Prostate gland (tissue), 2 donors: ENCODE measurements around the gene GALNS. TPM values are rescaled to one million over a fixed set of nuclear protein-coding genes. Genes with fewer than 3 reads are reported as not detected.

Experiments
- DNase-seq: peaks from one replicate; pipeline ENCODE4 v3.0.0-alpha.2; 2019; ENCODE audit warnings: low spot score
- H3K27ac ChIP-seq, 2 donors: fragments of 200-600 bp; sonication (generic); 2 replicates each; pipeline ENCODE4 v1.5.1; 2017 to 2019
- H3K27me3 ChIP-seq: fragments of 200-600 bp; sonication (generic); replicated peaks from 2 replicates; pipeline ENCODE4 v1.5.1; 2019; ENCODE audit not compliant: insufficient read depth
- H3K36me3 ChIP-seq, 2 donors: fragments of 200-600 bp; sonication (generic); 1 replicate in 1 of 2; 2 replicates in 1 of 2; pipeline versions ENCODE4 v1.5.1 to v1.8.1; 2017 to 2019
- H3K4me1 ChIP-seq: fragments of 200-600 bp; sonication (generic); replicated peaks from 2 replicates; pipeline ENCODE4 v1.5.1; 2019
- H3K4me3 ChIP-seq, 2 donors: fragments of 200-600 bp; sonication (generic); 2 replicates each; pipeline ENCODE4 v1.5.1; 2017 to 2019
- H3K9me3 ChIP-seq: fragments of 200-600 bp; sonication (generic); 2 replicates; pipeline ENCODE4 v1.5.1; 2017
- POLR2A ChIP-seq: fragments of 450-650 bp; IDR thresholded peaks from one replicate; pipeline ENCODE4 v1.6.1; 2016; ENCODE audit warnings: antibody characterized with exemption, mild to moderate bottlenecking
- POLR2AphosphoS5 ChIP-seq: sonication (generic); formaldehyde crosslinking; IDR thresholded peaks from one replicate; pipeline ENCODE4 v1.6.1; 2017; ENCODE audit warnings: antibody characterized with exemption
- WGBS: methylation state at CpG from one replicate; pipeline ENCODE4 v1.1.5; 2018; 5-methylcytosine and 5-hydroxymethylcytosine counted together
- intact Hi-C: fragments of 100-400 bp; cut with DNase I; formaldehyde crosslinking; loops from one replicate; pipeline ENCODE4 v1.14.2; 2022
- total RNA-seq, 2 donors: library from RNA; depleted of rRNA; stranded (reverse); fragments of >200 nt; gene quantifications; one replicate each; pipeline ENCODE4 v1.1.0, GENCODE V29; 2016
- TF ChIP-seq, protein P1 (sequence below), 4 experiments: fragments of 200-600 bp in 2 of 4; fragments of 450-650 bp in 2 of 4; sonication (generic) in 2 of 4; IDR thresholded peaks; 1 replicate in 3 of 4; 2 replicates in 1 of 4; pipeline ENCODE4 v1.5.1; 2016 to 2019; ENCODE audit warnings: antibody characterized with exemption in 4 of 4, mild to moderate bottlenecking in 2 of 4, moderate library complexity in 2 of 4

Gene GALNS
- total RNA-seq, 2 donors from 2014 or later, result 20.4 to 75.1 TPM

DNA sequence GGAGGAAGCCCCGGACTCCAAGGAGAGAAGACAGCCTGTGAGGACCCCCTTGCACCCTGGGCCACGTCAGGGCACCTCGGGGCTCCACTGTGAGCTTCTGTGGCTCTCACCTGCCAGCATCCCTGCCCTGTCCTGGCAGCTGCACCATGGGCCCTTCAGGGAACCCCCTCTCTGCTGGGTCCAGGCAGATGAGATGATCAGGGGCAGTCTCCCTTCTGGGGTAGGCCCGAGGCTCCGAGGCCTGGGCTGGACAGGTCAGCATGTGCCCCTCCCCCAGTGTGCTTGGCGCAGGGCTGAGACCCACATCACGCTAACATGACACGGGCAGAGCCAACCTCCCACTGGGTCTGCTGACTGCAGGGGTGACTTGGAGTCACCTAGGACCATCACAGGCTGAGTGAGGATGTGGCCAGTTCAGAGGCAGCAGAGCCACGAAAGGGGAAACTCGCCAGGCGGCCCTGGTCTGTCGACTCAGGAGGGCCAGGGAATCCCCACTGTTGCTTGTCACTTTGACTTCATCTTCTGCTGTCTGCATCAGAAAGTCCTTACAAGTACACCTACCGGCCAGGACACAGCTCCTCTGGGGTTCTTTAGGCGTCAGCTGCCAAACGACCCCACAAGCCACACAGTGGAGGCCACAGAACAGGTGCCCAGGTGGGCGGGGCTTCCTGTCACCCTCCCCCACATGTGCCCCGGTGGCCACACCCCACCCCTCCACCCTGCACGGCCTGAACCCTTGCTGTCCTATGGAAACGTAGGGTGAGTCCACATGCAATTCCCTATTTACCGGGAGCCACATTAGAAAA lies 2.2 kb downstream of the GALNS start:
- H3K4me1 ChIP-seq, result peaks cover 3% of the 10 kb centered on the region

DNA sequence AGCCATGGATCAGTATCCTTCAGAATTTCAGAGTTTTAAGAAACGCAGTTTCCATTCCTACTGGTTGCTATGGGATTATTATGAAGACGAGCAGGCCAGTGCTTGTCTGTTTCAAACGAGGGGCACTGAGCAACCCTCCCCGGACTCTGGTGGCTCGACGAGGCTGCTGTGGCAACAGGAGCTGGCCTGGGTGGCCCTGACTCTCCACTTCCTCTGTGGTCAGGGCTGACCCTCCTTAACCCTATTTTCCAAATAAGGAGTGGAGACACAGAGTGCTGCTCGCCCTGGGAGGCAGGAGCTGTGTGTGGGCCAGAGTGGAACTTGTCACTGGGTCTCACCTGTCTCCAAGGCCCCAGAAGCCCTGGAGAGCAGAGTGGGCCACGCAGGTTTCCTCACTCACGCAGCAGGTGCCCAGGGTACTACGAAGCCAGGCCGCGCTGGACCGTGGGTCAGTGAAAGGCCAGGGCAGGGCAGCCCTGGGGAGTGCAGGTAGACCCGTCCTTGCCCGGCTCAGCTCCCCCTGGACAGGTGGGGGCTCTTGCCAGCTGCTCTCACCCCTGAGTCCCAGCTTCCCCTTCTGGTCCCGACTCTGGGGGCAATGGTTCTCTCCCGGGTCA lies 3.3 kb downstream of the GALNS start:
- H3K4me3 ChIP-seq, result no peak overlapping the region
- peaks cover 3% of the 10 kb centered on the region for H3K4me1 ChIP-seq
- H3K27me3 ChIP-seq, result no peaks in the 10 kb centered on the region
- H3K27ac ChIP-seq, result no peak overlapping the region
- WGBS, result 76% methylated on average over 17 of the region's 17 CpGs
- TF ChIP-seq POLR2A (no peak), POLR2AphosphoS5 (no peak)
- TF ChIP-seq, protein P1, sequence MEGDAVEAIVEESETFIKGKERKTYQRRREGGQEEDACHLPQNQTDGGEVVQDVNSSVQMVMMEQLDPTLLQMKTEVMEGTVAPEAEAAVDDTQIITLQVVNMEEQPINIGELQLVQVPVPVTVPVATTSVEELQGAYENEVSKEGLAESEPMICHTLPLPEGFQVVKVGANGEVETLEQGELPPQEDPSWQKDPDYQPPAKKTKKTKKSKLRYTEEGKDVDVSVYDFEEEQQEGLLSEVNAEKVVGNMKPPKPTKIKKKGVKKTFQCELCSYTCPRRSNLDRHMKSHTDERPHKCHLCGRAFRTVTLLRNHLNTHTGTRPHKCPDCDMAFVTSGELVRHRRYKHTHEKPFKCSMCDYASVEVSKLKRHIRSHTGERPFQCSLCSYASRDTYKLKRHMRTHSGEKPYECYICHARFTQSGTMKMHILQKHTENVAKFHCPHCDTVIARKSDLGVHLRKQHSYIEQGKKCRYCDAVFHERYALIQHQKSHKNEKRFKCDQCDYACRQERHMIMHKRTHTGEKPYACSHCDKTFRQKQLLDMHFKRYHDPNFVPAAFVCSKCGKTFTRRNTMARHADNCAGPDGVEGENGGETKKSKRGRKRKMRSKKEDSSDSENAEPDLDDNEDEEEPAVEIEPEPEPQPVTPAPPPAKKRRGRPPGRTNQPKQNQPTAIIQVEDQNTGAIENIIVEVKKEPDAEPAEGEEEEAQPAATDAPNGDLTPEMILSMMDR (IDR thresholded peaks at IDR 0.05), result no peak
- intact Hi-C loops, result no loop called here
- no peaks in the 10 kb centered on the region for H3K36me3 ChIP-seq
- no peaks in the 10 kb centered on the region for H3K9me3 ChIP-seq
- DNase-seq, result no peak

More for the DNA sequence above, 2.2 kb downstream of the GALNS start:
- intact Hi-C loops, result loop anchor here (5.0 kb wide), 1 partner anchor 363 kb away; the partner anchor contains the start of gene ZNF778
- Histone ChIP-seq H3K36me3 (no peaks in the 10 kb centered on the region), H3K4me3 (no peak overlapping the region), H3K27me3 (no peaks in the 10 kb centered on the region), H3K9me3 (no peaks in the 10 kb centered on the region), H3K27ac (no peak overlapping the region)
- DNase-seq, result no peak
- TF ChIP-seq, protein P1 (IDR thresholded peaks at IDR 0.05), result no peak
- TF ChIP-seq POLR2AphosphoS5 (no peak), POLR2A (no peak)
- WGBS, result 70% methylated on average over 16 of the region's 20 CpGs

DNA sequence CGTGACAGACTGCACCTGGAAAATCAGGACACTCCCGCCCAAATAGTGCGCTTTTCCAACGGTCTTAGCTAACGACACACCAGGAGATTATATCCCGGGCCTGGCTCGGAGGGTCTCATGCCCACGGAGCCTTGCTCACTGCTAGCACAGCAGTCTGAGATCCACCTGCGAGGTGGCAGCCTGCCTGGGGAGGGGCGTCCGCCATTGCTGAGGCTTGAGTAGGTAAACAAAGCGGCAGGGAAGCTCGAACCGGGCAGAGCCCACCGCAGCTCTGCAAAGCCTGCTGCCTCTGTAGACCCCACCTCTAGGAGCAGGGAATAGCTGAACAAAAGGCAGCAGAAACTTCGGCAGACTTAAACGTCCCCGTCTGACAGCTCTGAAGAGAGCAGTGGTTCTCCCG lies 5.1 kb downstream of the GALNS start:
- no peaks in the 10 kb centered on the region for H3K27me3 ChIP-seq
- no peak overlapping the region for H3K27ac ChIP-seq
- no peaks in the 10 kb centered on the region for H3K9me3 ChIP-seq
- no peak for DNase-seq
- no peak overlapping the region for H3K4me3 ChIP-seq
- no peaks in the 10 kb centered on the region for H3K36me3 ChIP-seq
- WGBS, result 94% methylated on average over 19 of the region's 19 CpGs
- H3K4me1 ChIP-seq, result no peaks in the 10 kb centered on the region
- intact Hi-C loops, result no loop called here
- TF ChIP-seq POLR2A (no peak), POLR2AphosphoS5 (no peak)
- TF ChIP-seq, protein P1 (IDR thresholded peaks at IDR 0.05), result no peak

DNA sequence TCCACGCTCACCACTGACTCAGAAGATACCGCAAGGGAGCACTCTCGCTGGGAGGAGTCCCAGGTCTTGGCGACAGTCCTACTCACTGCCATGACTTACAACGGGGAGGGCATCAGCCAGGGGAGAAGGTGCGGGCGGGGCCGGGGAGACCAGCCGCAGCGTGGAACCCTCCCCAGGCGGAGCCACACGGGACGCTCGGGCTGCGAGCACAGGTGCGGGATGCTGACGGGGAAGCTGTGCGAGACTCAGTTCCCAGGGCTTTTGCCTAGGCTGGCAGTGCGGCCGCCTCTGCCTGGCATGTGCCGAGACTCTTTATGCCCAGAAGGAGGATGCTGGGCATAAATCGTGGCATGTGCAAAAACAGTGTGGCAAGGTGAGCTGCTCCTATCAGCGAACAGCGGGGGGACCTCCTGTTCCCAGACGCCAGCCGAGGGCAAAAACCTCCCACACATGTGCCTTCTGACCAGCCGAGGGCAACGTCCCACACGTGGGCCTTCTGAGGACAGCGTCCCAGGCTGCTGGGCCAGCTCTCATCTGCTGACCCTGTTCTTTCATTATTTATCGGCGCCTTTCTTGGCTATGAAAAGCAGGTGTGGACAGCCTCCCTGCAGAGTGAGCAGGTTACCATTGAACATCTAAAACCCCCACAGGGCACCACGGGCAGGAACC lies 6.1 kb downstream of the GALNS start:
- intact Hi-C loops, result no loop called here
- H3K9me3 ChIP-seq, result no peaks in the 10 kb centered on the region
- no peak for DNase-seq
- WGBS, result 89% methylated on average over 30 of the region's 33 CpGs
- no peaks in the 10 kb centered on the region for H3K27me3 ChIP-seq
- no peaks in the 10 kb centered on the region for H3K4me1 ChIP-seq
- no peak overlapping the region for H3K4me3 ChIP-seq
- TF ChIP-seq POLR2AphosphoS5 (no peak), POLR2A (no peak)
- TF ChIP-seq, protein P1 (IDR thresholded peaks at IDR 0.05), result no peak
- H3K36me3 ChIP-seq, result no peaks in the 10 kb centered on the region
- no peak overlapping the region for H3K27ac ChIP-seq
